ENCODE results near the gene NFE2L3.
A peak's percentile ranks its signal among the peaks of the same experiment; 100 is the strongest.
"Not testable (repeated sequence)": the region's sequence is repeated elsewhere in the genome, so short reads cannot be mapped to it uniquely, and the experiment has no call there.

Gene NFE2L3

GRCh38 chr7:26117142-26117807 lies 34.7 kb upstream of the NFE2L3 start:
- no peak for TF ChIP-seq CTCF (IDR thresholded peaks at IDR 0.05; ENCODE audit: insufficient read depth, missing control alignments)
- DNase-seq (ENCODE audit: insufficient read length, low spot score) = no peak
- no peak for FAIRE-seq

GRCh38 chr7:26117970-26118369 lies 34.0 kb upstream of the NFE2L3 start:
- no peak for FAIRE-seq
- no peak for TF ChIP-seq CTCF (IDR thresholded peaks at IDR 0.05; ENCODE audit: insufficient read depth, missing control alignments)
- no peak for DNase-seq (ENCODE audit: insufficient read length, low spot score)

GRCh38 chr7:26122745-26123144 lies 29.3 kb upstream of the NFE2L3 start:
- FAIRE-seq = peak; percentile 53
- no peak for TF ChIP-seq CTCF (IDR thresholded peaks at IDR 0.05; ENCODE audit: insufficient read depth, missing control alignments)
- DNase-seq (ENCODE audit: insufficient read length, low spot score) = no peak

- FAIRE-seq; DNase-seq (ENCODE audit: insufficient read length, low spot score): not testable (repeated sequence)
These were observed 27.2 kb upstream of the NFE2L3 start for GRCh38 chr7:26124775-26125174.

- TF ChIP-seq CTCF (IDR thresholded peaks at IDR 0.05; ENCODE audit: insufficient read depth, missing control alignments) = no peak
- DNase-seq (ENCODE audit: insufficient read length, low spot score) = no peak
- FAIRE-seq = no peak
These were observed 24.6 kb upstream of the NFE2L3 start for GRCh38 chr7:26127411-26127810.

- DNase-seq (ENCODE audit: insufficient read length, low spot score) = no peak
- FAIRE-seq = no peak
- no peak for TF ChIP-seq CTCF (IDR thresholded peaks at IDR 0.05; ENCODE audit: insufficient read depth, missing control alignments)
These were observed 20.9 kb upstream of the NFE2L3 start for GRCh38 chr7:26131056-26131589.

GRCh38 chr7:26135076-26135475 lies 16.9 kb upstream of the NFE2L3 start:
- DNase-seq (ENCODE audit: insufficient read length, low spot score) (no peak), FAIRE-seq (no peak)
- no peak for TF ChIP-seq CTCF (IDR thresholded peaks at IDR 0.05; ENCODE audit: insufficient read depth, missing control alignments)
